Heart left ventricle (tissue), 16 donors: ENCODE measurements around the gene SORCS2. TPM values are rescaled to one million over a fixed set of nuclear protein-coding genes. Genes with fewer than 3 reads are reported as not detected.

Experiments
- ATAC-seq, 4 donors: fragments of 200-7000 bp; cut with Tn5 transposase; one replicate each; pipeline ENCODE4 v1.9.1; 2020 to 2022; ENCODE audit warnings: moderate library complexity in 4 of 4, mild to moderate bottlenecking in 3 of 4, moderate number of reproducible peaks in 1 of 4
- DNase-seq, 5 donors: peaks; one replicate each; pipeline ENCODE4 v3.0.0-alpha.2; 2020
- H3K27ac ChIP-seq, 12 donors: fragments of 200-600 bp; sonication (generic) in 4 of 12; one replicate each; pipeline versions ENCODE4 v1.5.0 to v1.8.0; 2016 to 2022; ENCODE audit warnings: mild to moderate bottlenecking in 2 of 12
- H3K27me3 ChIP-seq, 9 donors: fragments of 200-600 bp; sonication (generic) in 2 of 9; one replicate each; pipeline versions ENCODE4 v1.5.1 to v1.8.0; 2016 to 2022; ENCODE audit warnings: mild to moderate bottlenecking in 3 of 9
- H3K36me3 ChIP-seq, 9 donors: fragments of 200-600 bp; sonication (generic) in 2 of 9; one replicate each; pipeline versions ENCODE4 v1.5.0 to v1.8.0; 2018 to 2022; ENCODE audit warnings: mild to moderate bottlenecking in 2 of 9
- H3K4me1 ChIP-seq, 12 donors: fragments of 200-600 bp; sonication (generic) in 4 of 12; one replicate each; pipeline versions ENCODE4 v1.5.0 to v1.8.0; 2016 to 2022; ENCODE audit warnings: mild to moderate bottlenecking in 3 of 12
- H3K4me3 ChIP-seq, 12 donors: fragments of 200-600 bp; sonication (generic) in 4 of 12; one replicate each; pipeline versions ENCODE4 v1.5.0 to v1.8.0; 2017 to 2022; ENCODE audit warnings: mild to moderate bottlenecking in 9 of 12, moderate library complexity in 4 of 12
- H3K9me3 ChIP-seq, 12 donors: fragments of 200-600 bp; sonication (generic) in 4 of 12; one replicate each; pipeline versions ENCODE4 v1.5.0 to v1.8.0; 2016 to 2022; ENCODE audit warnings: mild to moderate bottlenecking in 1 of 12
- CTCF ChIP-seq, 12 donors: fragments of 200-600 bp; sonication (generic) in 4 of 12; IDR thresholded peaks; one replicate each; pipeline versions ENCODE4 v1.5.0 to v1.8.0; 2018 to 2022; ENCODE audit warnings: antibody characterized with exemption in 12 of 12, mild to moderate bottlenecking in 5 of 12
- POLR2A ChIP-seq, 2 donors: fragments of 450-650 bp; IDR thresholded peaks; one replicate each; pipeline ENCODE4 v1.6.1; 2017; ENCODE audit warnings: antibody characterized with exemption in 2 of 2, mild to moderate bottlenecking in 2 of 2, moderate library complexity in 2 of 2
- WGBS, 4 donors: extraction: QIAGEN DNeasy Blood & Tissue Kit in 2 of 4; methylation state at CpG; one replicate each; pipeline versions ENCODE4 v1.1.5 to v1.1.7; 2013 to 2018; 5-methylcytosine and 5-hydroxymethylcytosine counted together
- intact Hi-C, 10 donors: fragments of 100-400 bp; cut with DNase I; formaldehyde crosslinking; loops; one replicate each; pipeline versions ENCODE4 v1.11.1 to v1.14.2; 2022
- polyA plus RNA-seq, 2 donors: library from polyadenylated mRNA; stranded (reverse); fragments of 200-250 nt; gene quantifications; one replicate each; pipeline ENCODE4 v1.2.3, GENCODE V29; 2013
- total RNA-seq, 9 donors: library from RNA; depleted of rRNA in 2 of 9; stranded (reverse); fragments of >200 nt in 2 of 9; fragmentation: NEBNext Ultra II Directional in 3 of 9; extraction: Animal tissue kit (Norgen Biotek cat#: 25700) in 3 of 9; gene quantifications; one replicate each; pipeline versions ENCODE4 v1.1.0 to v1.2.4, GENCODE V29; 2016 to 2023
- donor health status: ischemic (EF 13 %, LVEDD 7.1; RV severe dilation, severe dysfunction).
- donor health status: healthy with polysubstance abuse.
- donor health status: DM: no; HTN: yes; CAD: no.
- donor health status: DM: no; HTN: no; CAD: no.
- donor health status: ischemic (EF 25% LVEDD 6.9; RV normal size, moderate dysfunction).
- donor health status: ischemic (EF 25% LVEDD 5.7; RV mildly dilated, moderate dysfunction).
- donor health status: healthy.
- donor health status: DM: yes; HTN: yes; CAD: no.
- donor health status: ischemic (EF 35%, LVEDD 5.7; RV mildly dilated, moderate dysfunction).
- donor health status: nonischemic (EF 11% LVEDD 7.7; RV severe dilation, severe dysfunction).
- donor health status: DM: yes; HTN: yes; CAD: no.
- donor health status: PGD.
- donor health status: ischemic (EF 29% LVEDD 5.4; RV normal size, mild dysfunction).
- donor health status: nonischemic (EF 23%, LVEDD 6.1; RV moderate dilation, normal function).

SORCS2 gene
- total and polyA plus RNA-seq, 11 donors = 0.28 to 5.5 (median 2.4) TPM

GRCh38 chr4:7787681-7788141 lies 595.4 kb downstream of the SORCS2 start:
- ATAC-seq (no peak), DNase-seq (peak in 1 of 5 donors; percentile 8)
- H3K4me1 ChIP-seq = peaks cover 0 to 24% (median 11%) of the 10 kb centered on the region in 12 donors
- no peak overlapping the region for H3K4me3 ChIP-seq
- H3K36me3 ChIP-seq = peaks cover 0 to 34% (median 12%) of the 10 kb centered on the region in 9 donors
- H3K27me3 ChIP-seq = no peaks in the 10 kb centered on the region
- no peak overlapping the region for H3K27ac ChIP-seq
- intact Hi-C loops = no loop called here
- WGBS, 4 donors = 90 to 95% (median 92%) methylated on average over 10 to 30 of the region's 30 CpGs
- no peak for TF ChIP-seq CTCF (IDR thresholded peaks at IDR 0.05)
- TF ChIP-seq POLR2A (IDR thresholded peaks at IDR 0.05) = no peak
- H3K9me3 ChIP-seq = no peaks in the 10 kb centered on the region

- no peak overlapping the region for H3K4me3 ChIP-seq
- intact Hi-C loops = no loop called here
- no peaks in the 10 kb centered on the region for H3K27me3 ChIP-seq
- WGBS, 4 donors = 95 to 98% (median 95%) methylated on average over 17 of the region's 17 CpGs
- no peaks in the 10 kb centered on the region for H3K9me3 ChIP-seq
- peak in 1 of 5 donors; percentile 6 for DNase-seq
- peaks cover 0 to 19% (median 8%) of the 10 kb centered on the region in 12 donors for H3K4me1 ChIP-seq
- H3K27ac ChIP-seq = peak overlapping the region in 2 of 12 donors; percentile 63 to 81
- no peak for ATAC-seq
- TF ChIP-seq POLR2A (IDR thresholded peaks at IDR 0.05) (no peak), CTCF (IDR thresholded peaks at IDR 0.05) (no peak)
- H3K36me3 ChIP-seq = peaks cover 0 to 38% (median 17%) of the 10 kb centered on the region in 9 donors
Observed at GRCh38 chr4:7788193-7788592, 595.9 kb downstream of the SORCS2 start.

DNA sequence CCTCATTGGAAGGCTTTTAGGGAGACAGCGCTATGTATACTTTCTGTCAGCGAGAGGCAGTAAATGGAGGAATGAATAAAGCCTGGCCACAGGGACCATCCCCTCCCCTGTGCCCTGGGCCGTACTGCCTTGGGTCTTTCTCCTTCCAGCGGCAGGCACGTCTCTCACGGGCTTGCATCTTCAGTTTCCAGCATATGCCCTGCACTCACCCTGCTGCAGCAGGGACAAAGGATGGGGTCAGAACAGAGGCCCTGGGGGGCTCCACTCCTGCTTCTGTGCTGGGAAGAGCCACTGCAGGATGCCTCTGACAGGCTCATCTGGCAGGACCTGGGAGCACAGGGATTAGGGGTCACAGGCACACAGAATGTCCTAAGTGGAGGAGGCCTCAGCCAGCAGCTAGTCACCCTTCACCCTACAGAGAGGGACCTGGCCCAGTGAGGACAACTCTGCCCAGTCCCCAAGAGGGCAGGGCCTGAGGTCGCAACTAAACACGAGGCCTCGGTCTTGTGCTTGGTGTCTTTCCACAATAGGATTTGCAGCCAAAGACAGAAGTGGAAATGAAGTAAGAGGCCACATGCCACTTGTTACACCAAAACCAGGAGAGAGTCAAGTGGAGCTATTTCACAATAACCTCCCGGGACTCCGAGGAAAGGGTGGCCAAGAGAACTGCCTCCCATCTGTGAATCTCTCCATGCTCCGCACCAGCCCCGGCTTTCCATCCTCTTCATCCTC lies 596.5 kb downstream of the SORCS2 start:
- Histone ChIP-seq H3K36me3 (peaks cover 0 to 45% (median 20%) of the 10 kb centered on the region in 9 donors), H3K27ac (peak overlapping the region in 10 of 12 donors; percentile 3 to 81 (median 60)), H3K4me3 (no peak overlapping the region), H3K9me3 (no peaks in the 10 kb centered on the region), H3K4me1 (peaks cover 0 to 17% (median 8%) of the 10 kb centered on the region in 12 donors), H3K27me3 (no peaks in the 10 kb centered on the region)
- ATAC-seq (peak; percentile 64 to 92 (median 84)), DNase-seq (peak in 2 of 5 donors; percentile 33 to 70)
- intact Hi-C loops = no loop called here
- WGBS, 4 donors = 67 to 75% (median 72%) methylated on average over 12 to 13 of the region's 13 CpGs
- TF ChIP-seq CTCF (IDR thresholded peaks at IDR 0.05) (no peak), POLR2A (IDR thresholded peaks at IDR 0.05) (no peak)

GRCh38 chr4:7790023-7790422 lies 597.7 kb downstream of the SORCS2 start:
- peak overlapping the region in 1 of 12 donors; percentile 81 for H3K27ac ChIP-seq
- ATAC-seq = no peak
- no peaks in the 10 kb centered on the region for H3K9me3 ChIP-seq
- peaks cover 0 to 38% (median 18%) of the 10 kb centered on the region in 9 donors for H3K36me3 ChIP-seq
- DNase-seq = no peak
- 62 to 68% (median 66%) methylated on average over 2 of the region's 2 CpGs for WGBS, 4 donors
- H3K4me1 ChIP-seq = peaks cover 0 to 17% (median 8%) of the 10 kb centered on the region in 12 donors
- H3K27me3 ChIP-seq = no peaks in the 10 kb centered on the region
- TF ChIP-seq CTCF (IDR thresholded peaks at IDR 0.05) = no peak
- TF ChIP-seq POLR2A (IDR thresholded peaks at IDR 0.05) = no peak
- intact Hi-C loops = no loop called here
- no peak overlapping the region for H3K4me3 ChIP-seq
